RWPE1 (cell line): ENCODE data around the gene DGKD.

Experiments
- CTCF ChIA-PET: fragments of 350-600 bp; sonication (Branson Sonifier 250); formaldehyde crosslinking; extraction: SDS; loops from one replicate; lab custom pipeline; 2021; lab: Yijun Ruan, JAX
- POLR2A ChIA-PET: fragments of 400-600 bp; formaldehyde crosslinking; extraction: SDS; loops from one replicate; lab custom pipeline; 2020; ENCODE audit warnings: antibody characterized with exemption; ENCODE audit not compliant: low non-redundant PET; lab: Yijun Ruan, JAX
- DNase-seq: peaks from one replicate; pipeline ENCODE4 v3.0.0; 2012; ENCODE audit warnings: low spot score
- H3K27ac ChIP-seq: fragments of 450-650 bp; 2 replicates; pipeline ENCODE4 v1.5.1; 2017
- CTCF ChIP-seq: fragments of 450-650 bp; conservative IDR thresholded peaks from 2 replicates; pipeline ENCODE4 v1.5.1; 2017; ENCODE audit warnings: low read depth, mild to moderate bottlenecking

The DGKD gene

GRCh38 chr2:233440714-233441113 is 86.4 kb downstream of the DGKD start:
- H3K27ac ChIP-seq, result no peak overlapping the region
- CTCF ChIA-PET, result no interaction called here
- no peak for DNase-seq
- POLR2A ChIA-PET, result no interaction called here
- TF ChIP-seq CTCF, result no peak

DNA sequence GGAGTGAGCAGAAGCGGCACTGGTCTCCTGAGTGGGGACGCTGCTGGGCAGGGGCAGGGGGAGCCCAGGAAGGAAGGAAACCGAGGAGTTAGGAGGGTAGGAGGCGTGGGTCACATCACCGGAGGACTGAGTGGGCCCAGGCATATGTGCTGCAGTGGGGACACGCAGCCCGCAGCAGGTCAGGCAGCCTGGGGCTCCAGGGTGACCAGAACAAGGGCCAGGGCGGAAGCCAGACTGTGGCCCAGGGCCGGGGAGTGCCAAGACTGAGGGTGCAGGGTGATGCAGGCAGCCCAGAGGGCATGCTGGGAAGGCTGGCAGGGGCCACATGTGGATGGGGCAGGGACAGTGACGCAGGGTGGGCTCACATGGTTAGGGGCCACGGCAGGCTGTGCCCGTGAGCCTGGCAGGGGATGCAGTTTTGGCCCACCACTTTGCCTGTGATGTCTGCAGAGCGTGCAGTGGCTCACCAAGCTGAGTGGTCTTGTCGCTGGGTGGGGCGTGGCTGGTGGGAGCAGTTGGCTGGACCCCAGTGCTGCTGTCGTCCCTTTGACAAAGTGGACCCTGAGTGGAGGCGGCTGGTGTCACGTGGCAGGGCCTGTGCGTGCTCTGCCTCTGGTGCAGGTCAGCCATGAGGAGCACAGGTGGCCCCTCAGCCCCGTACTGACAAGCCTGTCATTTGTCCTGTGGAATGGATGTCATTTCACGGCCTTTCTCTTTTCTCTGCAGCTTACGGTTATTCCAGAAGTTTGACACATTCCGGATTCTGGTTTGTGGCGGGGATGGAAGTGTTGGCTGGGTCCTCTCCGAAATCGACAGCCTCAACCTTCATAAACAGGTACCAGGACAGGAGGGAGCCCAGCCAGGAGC is 87.1 kb downstream of the DGKD start:
- ChIA-PET POLR2A (no interaction called here), CTCF (no interaction called here)
- no peak for TF ChIP-seq CTCF
- no peak for DNase-seq
- H3K27ac ChIP-seq, result peak overlapping the region; percentile 33

- POLR2A ChIA-PET, result no interaction called here
- TF ChIP-seq CTCF, result no peak
- DNase-seq, result no peak
- CTCF ChIA-PET, result no interaction called here
- H3K27ac ChIP-seq, result peak overlapping the region; percentile 33
These were observed 87.7 kb downstream of the DGKD start for GRCh38 chr2:233442028-233442310.

DNA sequence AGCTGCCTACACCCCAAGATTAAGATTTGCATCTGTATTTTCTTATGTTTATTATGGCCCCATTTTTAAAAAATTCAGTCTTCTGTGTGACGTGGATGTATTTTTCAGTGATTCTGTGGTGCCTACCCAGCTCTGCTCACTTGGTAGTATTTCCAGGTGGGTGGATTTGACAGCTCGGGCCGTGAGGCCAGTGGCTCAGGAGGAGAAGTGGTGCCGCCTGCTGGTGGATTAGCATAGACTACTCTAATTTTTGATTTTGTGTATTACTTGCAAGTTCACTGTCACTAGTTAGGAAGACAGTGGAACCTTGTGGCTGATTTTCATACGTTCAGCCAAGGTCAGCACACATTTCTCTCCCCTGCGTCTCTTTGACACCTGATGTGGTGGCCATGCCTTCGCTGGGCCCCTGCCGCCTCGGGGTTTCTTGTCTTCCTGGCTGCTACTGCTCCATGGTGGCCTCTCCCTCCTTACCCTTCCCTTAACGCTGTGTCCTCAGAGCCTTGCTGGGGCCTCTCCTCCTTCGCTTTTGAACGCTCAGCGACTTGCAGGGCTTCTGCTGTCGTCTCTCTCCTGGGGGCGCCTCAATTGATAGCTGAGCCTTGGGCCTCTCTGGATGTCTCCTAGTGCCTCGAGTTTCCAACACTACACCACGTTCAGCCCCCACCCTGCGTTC is 89.4 kb downstream of the DGKD start:
- ChIA-PET CTCF (interaction anchor here (0.6 to 2.0 kb wide), 24 partner anchors 9 to 1163 kb away, joined by 3 to 13 read pairs (median 3); partner anchors contain the start of gene DGKD), POLR2A (no interaction called here)
- DNase-seq, result peak; percentile 88

DNA sequence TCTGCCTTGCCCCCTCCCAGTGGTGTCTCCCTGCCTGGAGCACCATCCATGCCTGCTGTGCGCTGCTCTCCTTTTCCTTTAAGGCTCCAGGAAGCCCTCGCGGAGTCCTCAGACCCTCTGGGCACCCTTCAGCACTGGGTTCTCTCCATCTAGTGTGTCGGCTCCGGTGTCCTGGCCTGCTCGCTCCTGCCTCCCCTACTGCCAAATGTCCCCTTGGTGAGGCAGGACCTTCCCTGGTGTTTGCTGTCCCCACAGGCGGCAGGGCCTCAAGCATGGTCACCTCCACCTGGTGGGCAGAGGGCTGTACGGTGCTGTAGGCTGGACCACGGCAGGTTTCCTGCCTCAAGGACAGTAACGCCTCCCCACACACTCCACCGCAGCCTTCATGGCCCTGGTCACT is 90.2 kb downstream of the DGKD start:
- H3K27ac ChIP-seq, result 0 out of 2 replicates have a peak overlapping the region, but pooled peaks have one; percentile 10
- DNase-seq, result no peak

More for the DNA sequence above, 89.4 kb downstream of the DGKD start:
- TF ChIP-seq CTCF, result peak; percentile 85
- 0 out of 2 replicates have a peak overlapping the region, but pooled peaks have one; percentile 10 for H3K27ac ChIP-seq

More for the DNA sequence above, 90.2 kb downstream of the DGKD start:
- ChIA-PET POLR2A (no interaction called here), CTCF (interaction anchor here (0.6 to 2.0 kb wide), 9 partner anchors 12 to 388 kb away, joined by 3 to 13 read pairs (median 4); partner anchors contain the start of gene DGKD)
- no peak for TF ChIP-seq CTCF
